ENCODE data around the gene ADGRF1.

The ADGRF1 gene

DNA sequence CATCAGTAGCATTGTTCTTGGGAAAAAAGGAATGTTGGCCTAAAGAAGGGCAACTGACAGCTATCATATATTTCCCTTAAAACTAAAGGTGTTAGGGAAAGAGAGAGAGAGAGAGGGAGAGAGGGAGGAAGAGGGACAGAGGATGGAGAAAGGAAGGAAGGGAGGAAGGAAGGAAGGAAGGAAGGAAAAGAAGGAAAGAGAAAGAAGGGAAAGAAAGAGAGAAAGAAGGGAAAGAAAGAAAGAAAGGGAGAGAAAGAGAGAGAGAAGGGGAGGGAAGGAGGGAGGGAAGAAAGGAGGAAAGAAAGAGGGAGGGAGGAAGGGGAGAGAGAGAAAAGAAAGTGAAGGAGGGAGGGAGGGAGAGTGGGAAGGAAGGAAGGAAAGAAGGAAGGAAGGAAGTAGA is 82.7 kb downstream of the ADGRF1 start:
- H3K27ac ChIP-seq, result no peak overlapping the region

DNA sequence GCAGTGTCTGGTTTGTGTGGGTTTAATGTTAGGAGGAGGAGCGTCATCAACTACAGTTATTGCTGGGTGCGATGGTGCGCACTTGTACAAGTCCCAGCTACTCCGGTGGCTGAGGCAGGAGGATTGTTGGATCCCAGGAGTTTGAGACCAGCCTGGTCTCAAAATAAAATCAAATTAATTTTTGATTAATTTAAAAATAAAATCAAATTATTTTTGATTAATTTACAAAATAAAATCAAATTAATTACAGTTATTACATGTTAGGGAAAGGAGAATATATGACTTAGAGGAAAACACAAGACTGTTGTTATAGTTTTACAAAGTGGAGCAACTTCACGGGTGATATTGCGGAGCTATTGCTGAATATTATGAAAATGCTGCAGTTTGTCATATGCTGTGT is 85.7 kb downstream of the ADGRF1 start:
- no peak for DNase-seq
- TF ChIP-seq, protein P1, sequence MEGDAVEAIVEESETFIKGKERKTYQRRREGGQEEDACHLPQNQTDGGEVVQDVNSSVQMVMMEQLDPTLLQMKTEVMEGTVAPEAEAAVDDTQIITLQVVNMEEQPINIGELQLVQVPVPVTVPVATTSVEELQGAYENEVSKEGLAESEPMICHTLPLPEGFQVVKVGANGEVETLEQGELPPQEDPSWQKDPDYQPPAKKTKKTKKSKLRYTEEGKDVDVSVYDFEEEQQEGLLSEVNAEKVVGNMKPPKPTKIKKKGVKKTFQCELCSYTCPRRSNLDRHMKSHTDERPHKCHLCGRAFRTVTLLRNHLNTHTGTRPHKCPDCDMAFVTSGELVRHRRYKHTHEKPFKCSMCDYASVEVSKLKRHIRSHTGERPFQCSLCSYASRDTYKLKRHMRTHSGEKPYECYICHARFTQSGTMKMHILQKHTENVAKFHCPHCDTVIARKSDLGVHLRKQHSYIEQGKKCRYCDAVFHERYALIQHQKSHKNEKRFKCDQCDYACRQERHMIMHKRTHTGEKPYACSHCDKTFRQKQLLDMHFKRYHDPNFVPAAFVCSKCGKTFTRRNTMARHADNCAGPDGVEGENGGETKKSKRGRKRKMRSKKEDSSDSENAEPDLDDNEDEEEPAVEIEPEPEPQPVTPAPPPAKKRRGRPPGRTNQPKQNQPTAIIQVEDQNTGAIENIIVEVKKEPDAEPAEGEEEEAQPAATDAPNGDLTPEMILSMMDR (IDR thresholded peaks at IDR 0.05), result no peak
- Histone ChIP-seq H3K27ac (no peak overlapping the region), H3K9me3 (no peaks in the 10 kb centered on the region), H3K36me3 (no peaks in the 10 kb centered on the region), H3K4me1 (no peaks in the 10 kb centered on the region), H3K4me3 (no peak overlapping the region), H3K27me3 (no peaks in the 10 kb centered on the region)
- intact Hi-C loops (cut with DNase I; ENCODE audit: low total_unique reads), result no loop called here

More for the DNA sequence above, 82.7 kb downstream of the ADGRF1 start:
- Histone ChIP-seq H3K4me1 (peaks cover 0 to 10% (median 0%) of the 10 kb centered on the region in 4 donors), H3K27me3 (no peaks in the 10 kb centered on the region), H3K9me3 (no peaks in the 10 kb centered on the region), H3K4me3 (no peak overlapping the region), H3K36me3 (no peaks in the 10 kb centered on the region)
- no peak for DNase-seq
- TF ChIP-seq, protein P1 (IDR thresholded peaks at IDR 0.05), result no peak
- intact Hi-C loops (cut with DNase I; ENCODE audit: low total_unique reads), result no loop called here

DNA sequence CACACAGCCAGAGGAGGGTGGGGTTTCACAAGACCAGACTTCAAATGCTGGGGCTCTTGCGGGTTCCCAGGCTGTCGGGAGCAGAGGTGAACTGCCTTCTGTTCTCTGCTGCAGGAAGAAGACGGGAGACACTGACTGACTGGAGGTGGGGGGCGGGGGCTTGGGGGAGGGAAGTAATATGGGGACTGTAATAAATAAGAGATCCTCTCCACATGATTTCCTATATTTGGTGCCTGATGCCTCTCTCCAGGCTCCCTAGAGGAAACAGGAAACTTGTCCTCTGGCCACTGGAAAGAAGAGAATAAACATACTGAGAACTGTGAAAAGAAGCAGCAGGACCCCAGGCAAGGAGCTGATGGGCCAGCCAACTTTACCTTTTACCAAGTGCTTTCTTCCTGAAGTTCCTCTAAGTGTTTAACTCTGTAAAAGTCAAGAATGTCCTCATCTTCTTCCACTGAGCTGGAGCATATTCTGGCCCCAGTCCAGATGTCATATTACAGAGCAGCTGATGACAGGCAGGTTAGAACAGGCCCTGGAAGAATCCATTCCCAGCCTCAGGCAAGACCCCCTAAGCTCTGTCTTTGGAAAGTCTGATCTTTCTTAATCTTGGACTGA is 87.2 kb downstream of the ADGRF1 start:
- peaks cover 0 to 6% (median 0%) of the 10 kb centered on the region in 4 donors for H3K4me1 ChIP-seq
- H3K36me3 ChIP-seq, result no peaks in the 10 kb centered on the region
- TF ChIP-seq, protein P1 (IDR thresholded peaks at IDR 0.05), result no peak
- no peaks in the 10 kb centered on the region for H3K9me3 ChIP-seq
- no peak for DNase-seq
- intact Hi-C loops (cut with DNase I; ENCODE audit: low total_unique reads), result no loop called here
- no peak overlapping the region for H3K27ac ChIP-seq
- H3K4me3 ChIP-seq, result no peak overlapping the region
- H3K27me3 ChIP-seq, result no peaks in the 10 kb centered on the region

DNA sequence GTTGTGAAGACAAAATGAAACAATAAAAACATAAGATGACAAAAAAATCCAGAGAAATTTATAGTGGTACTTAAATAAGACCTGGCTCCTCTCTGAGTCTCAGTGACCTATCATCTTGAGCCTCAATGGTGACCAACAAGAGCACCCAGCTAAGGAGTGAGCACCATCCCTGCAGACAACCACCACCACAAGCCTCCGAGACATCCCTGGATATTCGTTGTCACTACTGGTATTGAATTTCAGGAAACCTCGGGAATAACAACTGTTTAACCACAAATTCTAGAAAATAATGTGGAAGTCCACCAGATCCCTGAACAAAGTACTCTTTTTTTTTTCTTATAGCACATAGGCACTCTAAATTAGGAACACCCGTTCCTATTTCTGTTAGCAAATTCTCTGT is 88.2 kb downstream of the ADGRF1 start:
- Histone ChIP-seq H3K4me1 (peaks cover 0 to 10% (median 0%) of the 10 kb centered on the region in 4 donors), H3K36me3 (no peaks in the 10 kb centered on the region), H3K27me3 (no peaks in the 10 kb centered on the region), H3K4me3 (no peak overlapping the region), H3K9me3 (no peaks in the 10 kb centered on the region), H3K27ac (no peak overlapping the region)
- DNase-seq, result no peak
- TF ChIP-seq, protein P1 (IDR thresholded peaks at IDR 0.05), result no peak
- intact Hi-C loops (cut with DNase I; ENCODE audit: low total_unique reads), result no loop called here

DNA sequence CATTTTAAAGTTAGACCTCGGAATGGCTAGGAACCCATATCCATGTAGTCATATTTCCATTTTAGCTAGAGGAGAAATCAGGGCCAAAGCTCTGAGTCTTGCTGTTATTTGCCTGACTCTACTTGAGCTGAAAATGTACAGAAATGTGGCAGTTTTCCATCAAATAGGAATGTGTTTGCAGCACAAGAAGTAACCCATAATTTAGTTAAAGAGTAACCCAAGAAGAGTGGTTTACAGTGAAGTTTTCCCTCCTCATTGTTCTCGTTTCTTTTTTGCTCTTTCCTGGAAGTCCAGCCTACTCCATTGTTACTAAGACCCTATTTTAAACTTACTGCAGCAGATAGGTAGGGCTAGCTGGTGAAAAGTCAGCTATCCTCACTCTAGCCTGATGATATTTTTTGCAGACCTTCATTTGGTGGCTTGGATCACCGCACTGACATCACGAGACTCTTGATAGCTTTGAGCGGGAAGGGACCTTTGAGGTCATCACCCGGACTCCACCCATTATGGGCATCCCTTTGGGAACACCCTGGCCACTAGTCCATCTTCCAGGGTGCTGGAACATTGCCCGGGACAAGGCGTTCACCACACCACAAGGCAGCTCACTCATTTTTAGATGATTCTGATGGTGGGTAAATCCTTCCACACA is 92.4 kb downstream of the ADGRF1 start:
- TF ChIP-seq, protein P1 (IDR thresholded peaks at IDR 0.05), result no peak
- DNase-seq, result peak; percentile 42 to 71
- Histone ChIP-seq H3K36me3 (no peaks in the 10 kb centered on the region), H3K27me3 (no peaks in the 10 kb centered on the region), H3K9me3 (no peaks in the 10 kb centered on the region), H3K4me1 (peaks cover 0 to 10% (median 0%) of the 10 kb centered on the region in 4 donors), H3K4me3 (no peak overlapping the region), H3K27ac (no peak overlapping the region)
- intact Hi-C loops (cut with DNase I; ENCODE audit: low total_unique reads), result no loop called here

Measured in tibial artery (tissue), 4 donors.